ENCODE results near the gene SMC4. TPM values are rescaled to one million over a fixed set of nuclear protein-coding genes. Genes with fewer than 3 reads are reported as not detected.
"Not testable (repeated sequence)": the region's sequence is repeated elsewhere in the genome, so short reads cannot be mapped to it uniquely, and the experiment has no call there.

The SMC4 gene
- polyA plus RNA-seq, 4 donors: 17.0 to 57.2 (median 25.7) TPM

DNA sequence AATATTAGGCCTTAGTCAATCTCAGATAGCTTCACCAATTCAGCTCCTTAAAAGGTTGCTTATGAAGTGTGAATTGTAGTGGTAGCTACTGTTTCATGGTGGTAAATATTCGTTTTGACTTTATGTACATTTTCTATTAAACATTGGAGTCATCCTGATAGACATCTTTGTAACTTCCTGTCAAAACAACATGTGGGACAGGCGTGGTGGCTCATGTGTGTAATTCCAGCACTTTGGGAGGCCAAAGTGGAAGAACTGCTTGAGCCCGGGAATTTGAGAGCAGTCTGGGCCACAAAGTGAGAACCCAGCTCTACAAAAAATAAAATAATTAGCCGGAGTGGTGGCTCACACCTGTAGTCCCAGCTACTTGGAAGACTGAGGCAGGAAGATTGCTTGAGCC, 52.2 kb downstream of the SMC4 start:
- 83 to 91% (median 84%) methylated on average over 4 of the region's 4 CpGs for WGBS, 3 donors
- Histone ChIP-seq H3K36me3 (ENCODE audit: control insufficient read depth in 3 of 3, insufficient read depth in 2 of 3, low read depth in 1 of 3, low read length in 3 of 3) (peaks cover 0 to 2% (median 0%) of the 10 kb centered on the region in 3 donors), H3K4me3 (ENCODE audit: low read depth in 1 of 3, low read length in 3 of 3) (no peak overlapping the region), H3K4me1 (ENCODE audit: control insufficient read depth in 3 of 3, insufficient read depth in 2 of 3, low read depth in 1 of 3, low read length in 2 of 3) (peaks cover 0 to 7% (median 6%) of the 10 kb centered on the region in 3 donors), H3K27me3 (ENCODE audit: control insufficient read depth in 3 of 3, insufficient read depth in 3 of 3, low read length in 3 of 3) (peaks cover 0 to 3% (median 0%) of the 10 kb centered on the region in 3 donors), H3K9me3 (ENCODE audit: control insufficient read depth in 2 of 2, insufficient read depth in 1 of 2, low read depth in 1 of 2, low read length in 1 of 2) (peaks cover 0 to 9% of the 10 kb centered on the region in 2 donors), H3K27ac (ENCODE audit: low read depth in 1 of 3, low read length in 2 of 3) (no peak overlapping the region)
- DNase-seq: no peak
- no peak for FAIRE-seq

- WGBS, 3 donors: 94 to 96% (median 94%) methylated on average over 14 to 19 of the region's 19 CpGs
- not testable (repeated sequence) for H3K27ac ChIP-seq (ENCODE audit: low read depth in 1 of 3, low read length in 2 of 3); H3K27me3 ChIP-seq (ENCODE audit: control insufficient read depth in 3 of 3, insufficient read depth in 3 of 3, low read length in 3 of 3); DNase-seq; FAIRE-seq; H3K36me3 ChIP-seq (ENCODE audit: control insufficient read depth in 3 of 3, insufficient read depth in 2 of 3, low read depth in 1 of 3, low read length in 3 of 3); H3K4me3 ChIP-seq (ENCODE audit: low read depth in 1 of 3, low read length in 3 of 3); H3K9me3 ChIP-seq (ENCODE audit: control insufficient read depth in 2 of 2, insufficient read depth in 1 of 2, low read depth in 1 of 2, low read length in 1 of 2); H3K4me1 ChIP-seq (ENCODE audit: control insufficient read depth in 3 of 3, insufficient read depth in 2 of 3, low read depth in 1 of 3, low read length in 2 of 3)
Measured at GRCh38 chr3:160452251-160452650, 52.8 kb downstream of the SMC4 start.

DNA sequence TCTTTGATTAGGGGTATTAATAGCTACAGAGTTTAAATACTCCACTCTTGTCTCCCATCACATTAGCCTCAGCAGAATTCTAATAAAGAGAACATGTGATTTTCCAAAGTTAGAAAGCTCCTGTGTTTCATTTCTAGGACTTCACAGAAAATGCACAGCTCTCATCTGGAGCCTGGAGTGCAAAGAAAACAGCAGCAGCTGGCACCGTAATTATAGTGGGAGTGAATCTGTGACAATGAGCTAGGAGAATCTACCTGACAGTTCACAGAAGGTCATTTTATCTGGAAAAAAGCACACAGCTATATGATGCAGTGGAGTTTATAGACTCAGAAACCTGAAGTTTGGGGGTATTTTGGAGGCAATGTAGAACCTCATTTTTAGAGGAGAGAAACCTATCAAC, 55.5 kb downstream of the SMC4 start:
- H3K4me3 ChIP-seq (ENCODE audit: low read depth in 1 of 3, low read length in 3 of 3): no peak overlapping the region
- H3K27ac ChIP-seq (ENCODE audit: low read depth in 1 of 3, low read length in 2 of 3): no peak overlapping the region
- no peaks in the 10 kb centered on the region for H3K36me3 ChIP-seq (ENCODE audit: control insufficient read depth in 3 of 3, insufficient read depth in 2 of 3, low read depth in 1 of 3, low read length in 3 of 3)
- FAIRE-seq (no peak), DNase-seq (no peak)
- 49 to 75% (median 66%) methylated on average over 1 of the region's 1 CpG for WGBS, 3 donors
- peaks cover 0 to 5% (median 4%) of the 10 kb centered on the region in 3 donors for H3K4me1 ChIP-seq (ENCODE audit: control insufficient read depth in 3 of 3, insufficient read depth in 2 of 3, low read depth in 1 of 3, low read length in 2 of 3)
- peaks cover 0 to 1% (median 0%) of the 10 kb centered on the region in 3 donors for H3K27me3 ChIP-seq (ENCODE audit: control insufficient read depth in 3 of 3, insufficient read depth in 3 of 3, low read length in 3 of 3)
- H3K9me3 ChIP-seq (ENCODE audit: control insufficient read depth in 2 of 2, insufficient read depth in 1 of 2, low read depth in 1 of 2, low read length in 1 of 2): peaks cover 0 to 7% of the 10 kb centered on the region in 2 donors

- Histone ChIP-seq H3K27me3 (ENCODE audit: control insufficient read depth in 3 of 3, insufficient read depth in 3 of 3, low read length in 3 of 3) (no peaks in the 10 kb centered on the region), H3K27ac (ENCODE audit: low read depth in 1 of 3, low read length in 2 of 3) (no peak overlapping the region), H3K4me1 (ENCODE audit: control insufficient read depth in 3 of 3, insufficient read depth in 2 of 3, low read depth in 1 of 3, low read length in 2 of 3) (no peaks in the 10 kb centered on the region), H3K4me3 (ENCODE audit: low read depth in 1 of 3, low read length in 3 of 3) (no peak overlapping the region), H3K36me3 (ENCODE audit: control insufficient read depth in 3 of 3, insufficient read depth in 2 of 3, low read depth in 1 of 3, low read length in 3 of 3) (no peaks in the 10 kb centered on the region), H3K9me3 (ENCODE audit: control insufficient read depth in 2 of 2, insufficient read depth in 1 of 2, low read depth in 1 of 2, low read length in 1 of 2) (peaks cover 0 to 2% of the 10 kb centered on the region in 2 donors)
- FAIRE-seq (no peak), DNase-seq (no peak)
- WGBS, 3 donors: 83 to 89% (median 85%) methylated on average over 3 of the region's 3 CpGs
Measured at GRCh38 chr3:160455846-160456245, 56.4 kb downstream of the SMC4 start.

GRCh38 chr3:160458151-160458550, 58.7 kb downstream of the SMC4 start:
- FAIRE-seq (no peak), DNase-seq (no peak)
- H3K4me3 ChIP-seq (ENCODE audit: low read depth in 1 of 3, low read length in 3 of 3): no peak overlapping the region
- peaks cover 0 to 3% of the 10 kb centered on the region in 2 donors for H3K9me3 ChIP-seq (ENCODE audit: control insufficient read depth in 2 of 2, insufficient read depth in 1 of 2, low read depth in 1 of 2, low read length in 1 of 2)
- H3K4me1 ChIP-seq (ENCODE audit: control insufficient read depth in 3 of 3, insufficient read depth in 2 of 3, low read depth in 1 of 3, low read length in 2 of 3): no peaks in the 10 kb centered on the region
- no peak overlapping the region for H3K27ac ChIP-seq (ENCODE audit: low read depth in 1 of 3, low read length in 2 of 3)
- H3K36me3 ChIP-seq (ENCODE audit: control insufficient read depth in 3 of 3, insufficient read depth in 2 of 3, low read depth in 1 of 3, low read length in 3 of 3): no peaks in the 10 kb centered on the region
- no peaks in the 10 kb centered on the region for H3K27me3 ChIP-seq (ENCODE audit: control insufficient read depth in 3 of 3, insufficient read depth in 3 of 3, low read length in 3 of 3)
- 56 to 70% (median 63%) methylated on average over 4 of the region's 4 CpGs for WGBS, 3 donors

DNA sequence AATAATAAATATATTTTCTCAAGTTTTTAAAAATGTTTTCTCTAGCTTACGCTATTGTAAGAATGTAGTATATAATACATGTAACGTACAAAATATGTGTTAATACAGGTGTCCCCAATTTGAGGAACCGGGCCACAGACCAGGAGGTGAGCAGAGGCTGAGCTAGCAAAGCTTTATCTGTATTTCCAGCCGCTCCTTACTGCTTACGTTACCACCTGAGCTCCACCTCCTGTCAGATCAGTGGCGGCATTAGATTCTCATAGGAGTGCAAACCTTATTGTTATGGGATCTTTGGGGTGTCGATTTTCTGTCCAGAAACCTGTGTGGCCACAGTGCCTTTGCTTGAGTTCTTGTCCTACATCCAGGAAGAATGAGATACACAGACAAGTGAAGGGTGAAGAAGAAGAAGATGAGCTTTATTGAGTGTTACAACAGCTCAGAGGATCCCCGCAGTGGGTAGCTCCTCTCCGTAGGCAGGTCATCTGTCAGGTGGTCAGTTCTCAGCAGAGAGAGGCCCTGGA, 60.1 kb downstream of the SMC4 start:
- Histone ChIP-seq H3K27me3 (ENCODE audit: control insufficient read depth in 3 of 3, insufficient read depth in 3 of 3, low read length in 3 of 3) (no peaks in the 10 kb centered on the region), H3K36me3 (ENCODE audit: control insufficient read depth in 3 of 3, insufficient read depth in 2 of 3, low read depth in 1 of 3, low read length in 3 of 3) (no peaks in the 10 kb centered on the region), H3K9me3 (ENCODE audit: control insufficient read depth in 2 of 2, insufficient read depth in 1 of 2, low read depth in 1 of 2, low read length in 1 of 2) (peaks cover 0 to 3% of the 10 kb centered on the region in 2 donors), H3K4me1 (ENCODE audit: control insufficient read depth in 3 of 3, insufficient read depth in 2 of 3, low read depth in 1 of 3, low read length in 2 of 3) (no peaks in the 10 kb centered on the region), H3K27ac (ENCODE audit: low read depth in 1 of 3, low read length in 2 of 3) (no peak overlapping the region), H3K4me3 (ENCODE audit: low read depth in 1 of 3, low read length in 3 of 3) (no peak overlapping the region)
- 89 to 93% (median 91%) methylated on average over 9 of the region's 9 CpGs for WGBS, 3 donors
- no peak for FAIRE-seq
- no peak for DNase-seq

- Histone ChIP-seq H3K27ac (ENCODE audit: low read depth in 1 of 3, low read length in 2 of 3) (no peak overlapping the region), H3K4me1 (ENCODE audit: control insufficient read depth in 3 of 3, insufficient read depth in 2 of 3, low read depth in 1 of 3, low read length in 2 of 3) (no peaks in the 10 kb centered on the region), H3K4me3 (ENCODE audit: low read depth in 1 of 3, low read length in 3 of 3) (no peak overlapping the region), H3K9me3 (ENCODE audit: control insufficient read depth in 2 of 2, insufficient read depth in 1 of 2, low read depth in 1 of 2, low read length in 1 of 2) (peaks cover 0 to 3% of the 10 kb centered on the region in 2 donors), H3K36me3 (ENCODE audit: control insufficient read depth in 3 of 3, insufficient read depth in 2 of 3, low read depth in 1 of 3, low read length in 3 of 3) (no peaks in the 10 kb centered on the region), H3K27me3 (ENCODE audit: control insufficient read depth in 3 of 3, insufficient read depth in 3 of 3, low read length in 3 of 3) (no peaks in the 10 kb centered on the region)
- FAIRE-seq: no peak
- WGBS, 3 donors: 54 to 79% (median 69%) methylated on average over 3 of the region's 3 CpGs
- no peak for DNase-seq
Measured at GRCh38 chr3:160460033-160460432, 60.6 kb downstream of the SMC4 start.

DNA sequence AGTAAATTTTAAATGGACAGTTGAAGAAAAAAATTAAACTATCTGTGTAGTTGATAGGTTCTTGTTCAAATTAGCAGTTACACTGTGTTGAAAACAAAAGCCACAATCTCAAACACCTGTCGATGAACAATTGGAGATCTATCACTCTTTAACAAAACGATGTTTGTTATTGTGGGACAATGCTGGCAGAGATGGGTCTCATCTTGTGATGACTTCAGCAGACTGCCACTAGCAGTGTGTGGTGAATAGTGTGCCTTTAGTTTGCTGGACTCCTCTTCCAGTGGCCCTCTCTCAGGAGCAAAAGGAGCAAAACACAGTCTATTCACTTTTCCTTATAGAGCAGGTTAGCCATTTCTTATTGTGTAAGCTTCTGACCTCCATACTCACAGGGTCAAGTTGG, 64.9 kb downstream of the SMC4 start:
- no peaks in the 10 kb centered on the region for H3K4me1 ChIP-seq (ENCODE audit: control insufficient read depth in 3 of 3, insufficient read depth in 2 of 3, low read depth in 1 of 3, low read length in 2 of 3)
- H3K36me3 ChIP-seq (ENCODE audit: control insufficient read depth in 3 of 3, insufficient read depth in 2 of 3, low read depth in 1 of 3, low read length in 3 of 3): no peaks in the 10 kb centered on the region
- H3K9me3 ChIP-seq (ENCODE audit: control insufficient read depth in 2 of 2, insufficient read depth in 1 of 2, low read depth in 1 of 2, low read length in 1 of 2): peaks cover 0 to 3% of the 10 kb centered on the region in 2 donors
- no peaks in the 10 kb centered on the region for H3K27me3 ChIP-seq (ENCODE audit: control insufficient read depth in 3 of 3, insufficient read depth in 3 of 3, low read length in 3 of 3)
- no peak for DNase-seq
- H3K27ac ChIP-seq (ENCODE audit: low read depth in 1 of 3, low read length in 2 of 3): no peak overlapping the region
- no peak overlapping the region for H3K4me3 ChIP-seq (ENCODE audit: low read depth in 1 of 3, low read length in 3 of 3)
- 74 to 89% (median 78%) methylated on average over 2 of the region's 2 CpGs for WGBS, 3 donors
- no peak for FAIRE-seq

- WGBS, 3 donors: 56 to 71% (median 71%) methylated on average over 1 of the region's 1 CpG
- Histone ChIP-seq H3K4me3 (ENCODE audit: low read depth in 1 of 3, low read length in 3 of 3) (no peak overlapping the region), H3K36me3 (ENCODE audit: control insufficient read depth in 3 of 3, insufficient read depth in 2 of 3, low read depth in 1 of 3, low read length in 3 of 3) (no peaks in the 10 kb centered on the region), H3K27me3 (ENCODE audit: control insufficient read depth in 3 of 3, insufficient read depth in 3 of 3, low read length in 3 of 3) (no peaks in the 10 kb centered on the region), H3K27ac (ENCODE audit: low read depth in 1 of 3, low read length in 2 of 3) (no peak overlapping the region), H3K4me1 (ENCODE audit: control insufficient read depth in 3 of 3, insufficient read depth in 2 of 3, low read depth in 1 of 3, low read length in 2 of 3) (no peaks in the 10 kb centered on the region), H3K9me3 (ENCODE audit: control insufficient read depth in 2 of 2, insufficient read depth in 1 of 2, low read depth in 1 of 2, low read length in 1 of 2) (peaks cover 0 to 4% of the 10 kb centered on the region in 2 donors)
- FAIRE-seq: no peak
- no peak for DNase-seq
Measured at GRCh38 chr3:160464971-160465370, 65.5 kb downstream of the SMC4 start.
